Muscle of leg (tissue), 11 donors: Measurements from ENCODE around the gene TEAD2. TPM values are rescaled to one million over a fixed set of nuclear protein-coding genes. Genes with fewer than 3 reads are reported as not detected.
A peak's percentile ranks its signal among the peaks of the same experiment; 100 is the strongest.
"Not testable (repeated sequence)": the region's sequence is repeated elsewhere in the genome, so short reads cannot be mapped to it uniquely, and the experiment has no call there.

Experiments used
- DNase-seq: peaks from one replicate; pipeline ENCODE4 v3.0.0; 2013
- H3K27ac ChIP-seq: one replicate; pipeline ENCODE4 v1.5.1; 2013; ENCODE audit warnings: mild to moderate bottlenecking, low read length, control low read depth
- H3K27me3 ChIP-seq: one replicate; pipeline ENCODE4 v1.6.1; 2013; ENCODE audit warnings: low read length; ENCODE audit not compliant: control insufficient read depth, insufficient read depth
- H3K36me3 ChIP-seq: one replicate; pipeline ENCODE4 v1.6.1; 2013; ENCODE audit warnings: low read length; ENCODE audit not compliant: control insufficient read depth, insufficient read depth
- H3K4me1 ChIP-seq: one replicate; pipeline ENCODE4 v1.6.1; 2013; ENCODE audit warnings: low read length; ENCODE audit not compliant: control insufficient read depth, insufficient read depth
- H3K4me3 ChIP-seq: one replicate; pipeline ENCODE4 v1.5.1; 2013; ENCODE audit warnings: low read length, control low read depth
- H3K9me3 ChIP-seq: replicated peaks from 2 replicates; pipeline ENCODE4 v1.6.1; 2013; ENCODE audit warnings: low read depth, low read length; ENCODE audit not compliant: control insufficient read depth
- WGBS: methylation state at CpG from one replicate; pipeline ENCODE4 v1.1.5; 2013; ENCODE audit warnings: missing lambda C conversion rate; ENCODE audit not compliant: insufficient coverage; 5-methylcytosine and 5-hydroxymethylcytosine counted together
- polyA plus RNA-seq, 8 donors: library from polyadenylated mRNA; unstranded; fragments of 120-200 nt; gene quantifications; one replicate each; pipeline versions ENCODE4 v1.2.1 to v1.2.3, GENCODE V29; 2013; ENCODE audit warnings: inconsistent platforms in 1 of 8, low replicate concordance in 1 of 8; ENCODE audit not compliant: insufficient read length in 8 of 8, insufficient read depth in 1 of 8
- total RNA-seq: library from RNA; stranded (reverse); fragments of 120-200 nt; gene quantifications from one replicate; pipeline ENCODE4 v1.2.4, GENCODE V29; 2013

TEAD2 gene
- total and polyA plus RNA-seq, 9 donors = 43.0 to 82.6 (median 74.0) TPM

GRCh38 chr19:49316284-49316683 is 45.9 kb downstream of the TEAD2 start:
- Histone ChIP-seq H3K27ac (no peak overlapping the region), H3K4me1 (no peaks in the 10 kb centered on the region), H3K36me3 (no peaks in the 10 kb centered on the region), H3K4me3 (no peak overlapping the region), H3K9me3 (peaks cover 12% of the 10 kb centered on the region), H3K27me3 (no peaks in the 10 kb centered on the region)
- no peak for DNase-seq

- WGBS = no CpG with 5 or more reads among the region's 1 CpG
Measured at GRCh38 chr19:49315111-49315510, 47.1 kb downstream of the TEAD2 start.

GRCh38 chr19:49309087-49309486 is 53.1 kb downstream of the TEAD2 start:
- no peak overlapping the region for H3K27ac ChIP-seq
- no peaks in the 10 kb centered on the region for H3K4me1 ChIP-seq
- DNase-seq = no peak
- H3K27me3 ChIP-seq = no peaks in the 10 kb centered on the region
- WGBS = 86% methylated on average over 5 of the region's 6 CpGs
- no peaks in the 10 kb centered on the region for H3K9me3 ChIP-seq
- no peak overlapping the region for H3K4me3 ChIP-seq
- H3K36me3 ChIP-seq = peaks cover 2% of the 10 kb centered on the region

More at GRCh38 chr19:49315111-49315510, 47.1 kb downstream of the TEAD2 start:
- Histone ChIP-seq H3K27ac (no peak overlapping the region), H3K36me3 (peaks cover 2% of the 10 kb centered on the region), H3K4me3 (no peak overlapping the region), H3K9me3 (peaks cover 12% of the 10 kb centered on the region), H3K4me1 (no peaks in the 10 kb centered on the region), H3K27me3 (no peaks in the 10 kb centered on the region)
- DNase-seq = no peak

GRCh38 chr19:49306734-49307133 is 55.5 kb downstream of the TEAD2 start:
- not testable (repeated sequence) for H3K27ac ChIP-seq, H3K36me3 ChIP-seq, H3K9me3 ChIP-seq, DNase-seq, H3K4me1 ChIP-seq, H3K27me3 ChIP-seq, H3K4me3 ChIP-seq
- no CpG with 5 or more reads among the region's 7 CpGs for WGBS

GRCh38 chr19:49301866-49302252 is 60.4 kb downstream of the TEAD2 start:
- no peaks in the 10 kb centered on the region for H3K9me3 ChIP-seq
- 81% methylated on average over 5 of the region's 5 CpGs for WGBS
- H3K27me3 ChIP-seq = no peaks in the 10 kb centered on the region

GRCh38 chr19:49301165-49301865 is 60.9 kb downstream of the TEAD2 start:
- peaks cover 6% of the 10 kb centered on the region for H3K4me1 ChIP-seq
- peak; percentile 61 for DNase-seq
- H3K4me3 ChIP-seq = no peak overlapping the region
- H3K27ac ChIP-seq = no peak overlapping the region
- no peaks in the 10 kb centered on the region for H3K27me3 ChIP-seq
- no peaks in the 10 kb centered on the region for H3K9me3 ChIP-seq
- H3K36me3 ChIP-seq = no peaks in the 10 kb centered on the region
- 24% methylated on average over 8 of the region's 8 CpGs for WGBS

More at GRCh38 chr19:49301866-49302252, 60.4 kb downstream of the TEAD2 start:
- no peak overlapping the region for H3K4me3 ChIP-seq
- no peak for DNase-seq
- H3K27ac ChIP-seq = no peak overlapping the region
- no peaks in the 10 kb centered on the region for H3K36me3 ChIP-seq
- peaks cover 6% of the 10 kb centered on the region for H3K4me1 ChIP-seq

GRCh38 chr19:49298653-49299052 is 63.6 kb downstream of the TEAD2 start:
- not testable (repeated sequence) for H3K36me3 ChIP-seq, H3K4me3 ChIP-seq, H3K27me3 ChIP-seq, DNase-seq, H3K27ac ChIP-seq, H3K4me1 ChIP-seq, H3K9me3 ChIP-seq
- 60% methylated on average over 1 of the region's 3 CpGs for WGBS

- Histone ChIP-seq H3K36me3 (no peaks in the 10 kb centered on the region), H3K27me3 (no peaks in the 10 kb centered on the region), H3K9me3 (no peaks in the 10 kb centered on the region), H3K4me1 (peaks cover 6% of the 10 kb centered on the region), H3K27ac (no peak overlapping the region), H3K4me3 (no peak overlapping the region)
- no peak for DNase-seq
- no CpG with 5 or more reads among the region's 3 CpGs for WGBS
Measured at GRCh38 chr19:49297403-49297802, 64.8 kb downstream of the TEAD2 start.

- no peak for DNase-seq
- no CpG with 5 or more reads among the region's 8 CpGs for WGBS
- no peaks in the 10 kb centered on the region for H3K27me3 ChIP-seq
Measured at GRCh38 chr19:49295208-49295880, 66.9 kb downstream of the TEAD2 start.

GRCh38 chr19:49294401-49294800 is 67.8 kb downstream of the TEAD2 start:
- H3K4me3 ChIP-seq = no peak overlapping the region
- no peak for DNase-seq
- WGBS = 90% methylated on average over 2 of the region's 6 CpGs
- no peak overlapping the region for H3K27ac ChIP-seq
- no peaks in the 10 kb centered on the region for H3K4me1 ChIP-seq
- H3K9me3 ChIP-seq = no peaks in the 10 kb centered on the region
- no peaks in the 10 kb centered on the region for H3K27me3 ChIP-seq
- H3K36me3 ChIP-seq = no peaks in the 10 kb centered on the region

More at GRCh38 chr19:49295208-49295880, 66.9 kb downstream of the TEAD2 start:
- Histone ChIP-seq H3K27ac (no peak overlapping the region), H3K4me3 (no peak overlapping the region), H3K4me1 (no peaks in the 10 kb centered on the region), H3K36me3 (no peaks in the 10 kb centered on the region), H3K9me3 (no peaks in the 10 kb centered on the region)
